NT2/D1 (cell line): ENCODE measurements around the gene FAM181A.

ENCODE experiments used
- YY1 ChIP-seq: IDR thresholded peaks from 2 replicates; pipeline ENCODE4 v1.6.1; 2011; ENCODE audit not compliant: insufficient read length, insufficient read depth
- ZNF274 ChIP-seq: IDR thresholded peaks from 2 replicates; pipeline ENCODE4 v1.6.1; 2011; ENCODE audit warnings: mild to moderate bottlenecking, low read depth, low read length

GRCh38 chr14:93925374-93925895 lies 1.7 kb upstream of the FAM181A start:
- no peak for TF ChIP-seq YY1
- no peak for TF ChIP-seq ZNF274
